Fibroblast of villous mesenchyme (primary cell): ENCODE measurements around the gene TULP4. TPM values are rescaled to one million over a fixed set of nuclear protein-coding genes. Genes with fewer than 3 reads are reported as not detected.

Source experiments
- DNase-seq: peaks from one replicate; pipeline ENCODE4 v3.0.0-alpha.2; 2010; ENCODE audit warnings: low read depth
- H3K4me3 ChIP-seq: 2 replicates; pipeline ENCODE4 v1.5.1; 2011; ENCODE audit warnings: low read depth, mild to moderate bottlenecking, low read length
- total RNA-seq: library from RNA; depleted of rRNA; stranded (reverse); fragments of >200 nt; gene quantifications from 2 replicates; pipeline ENCODE4 v1.2.3, GENCODE V29; 2012
- TF ChIP-seq, protein P1 (sequence below): IDR thresholded peaks from 2 replicates; pipeline ENCODE4 v1.5.1; 2012; ENCODE audit warnings: low read depth, mild to moderate bottlenecking, low read length; ENCODE audit not compliant: insufficient read depth

The TULP4 gene
- total RNA-seq, 1 donor: 120 TPM

DNA sequence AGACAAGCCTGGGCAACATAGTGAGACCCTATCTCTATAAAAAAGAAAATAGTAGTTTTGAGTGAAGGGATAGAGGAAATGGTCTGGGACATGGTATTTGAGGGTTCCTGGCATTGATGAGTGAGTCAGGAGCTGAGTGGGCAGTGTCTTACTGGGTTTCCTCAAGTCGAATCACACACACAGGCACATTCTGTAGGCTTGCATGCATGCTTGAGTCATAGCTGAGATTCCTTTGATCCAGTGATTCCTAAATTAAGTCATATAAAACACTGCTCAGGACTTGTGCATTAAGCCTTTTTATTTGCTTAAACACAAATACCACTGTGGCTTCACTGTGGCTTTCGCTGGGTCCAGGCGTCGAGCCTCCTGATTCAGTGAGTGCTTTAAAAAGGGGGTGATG lies 175.8 kb downstream of the TULP4 start:
- no peak overlapping the region for H3K4me3 ChIP-seq
- TF ChIP-seq, protein P1, sequence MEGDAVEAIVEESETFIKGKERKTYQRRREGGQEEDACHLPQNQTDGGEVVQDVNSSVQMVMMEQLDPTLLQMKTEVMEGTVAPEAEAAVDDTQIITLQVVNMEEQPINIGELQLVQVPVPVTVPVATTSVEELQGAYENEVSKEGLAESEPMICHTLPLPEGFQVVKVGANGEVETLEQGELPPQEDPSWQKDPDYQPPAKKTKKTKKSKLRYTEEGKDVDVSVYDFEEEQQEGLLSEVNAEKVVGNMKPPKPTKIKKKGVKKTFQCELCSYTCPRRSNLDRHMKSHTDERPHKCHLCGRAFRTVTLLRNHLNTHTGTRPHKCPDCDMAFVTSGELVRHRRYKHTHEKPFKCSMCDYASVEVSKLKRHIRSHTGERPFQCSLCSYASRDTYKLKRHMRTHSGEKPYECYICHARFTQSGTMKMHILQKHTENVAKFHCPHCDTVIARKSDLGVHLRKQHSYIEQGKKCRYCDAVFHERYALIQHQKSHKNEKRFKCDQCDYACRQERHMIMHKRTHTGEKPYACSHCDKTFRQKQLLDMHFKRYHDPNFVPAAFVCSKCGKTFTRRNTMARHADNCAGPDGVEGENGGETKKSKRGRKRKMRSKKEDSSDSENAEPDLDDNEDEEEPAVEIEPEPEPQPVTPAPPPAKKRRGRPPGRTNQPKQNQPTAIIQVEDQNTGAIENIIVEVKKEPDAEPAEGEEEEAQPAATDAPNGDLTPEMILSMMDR: no peak
- peak; percentile 78 for DNase-seq

DNA sequence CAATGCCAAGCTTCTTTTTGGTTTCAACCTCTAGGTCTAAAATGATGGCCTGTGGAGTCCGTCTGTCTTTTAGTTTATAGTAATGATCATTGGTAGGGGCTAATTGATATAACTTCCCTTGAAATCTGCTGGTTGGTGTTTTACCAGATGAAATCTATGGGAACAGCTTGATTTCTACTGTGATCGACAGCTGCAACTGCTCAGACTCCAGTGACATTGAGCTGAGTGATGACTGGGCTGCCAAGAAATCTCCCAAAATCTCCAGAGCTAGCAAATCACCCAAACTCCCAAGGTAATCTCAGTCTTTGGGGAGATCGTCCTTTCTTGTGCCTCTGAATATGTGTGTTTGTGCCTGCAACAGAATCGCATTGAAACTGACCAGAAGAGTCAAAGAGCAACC lies 177.2 kb downstream of the TULP4 start:
- no peak overlapping the region for H3K4me3 ChIP-seq
- no peak for DNase-seq
- TF ChIP-seq, protein P1: no peak

DNA sequence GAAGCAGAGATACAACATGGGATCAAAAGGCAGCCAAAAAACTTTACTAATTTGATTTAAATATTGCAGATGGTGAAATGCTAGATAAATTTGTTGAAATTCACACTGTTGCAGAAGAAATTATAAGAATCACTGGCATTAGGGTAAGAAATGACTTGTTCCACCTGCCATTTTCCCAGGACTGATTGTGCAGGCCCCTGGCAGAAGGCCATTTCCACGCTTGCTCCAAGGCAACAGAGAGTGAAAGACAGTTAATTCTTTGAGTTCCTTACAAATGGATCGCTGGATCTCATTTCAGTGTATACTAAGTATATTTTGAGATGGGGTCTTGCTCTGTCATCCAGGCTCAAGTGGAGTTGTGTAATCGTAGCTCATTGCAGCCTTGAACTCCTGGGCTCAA lies 180.6 kb downstream of the TULP4 start:
- TF ChIP-seq, protein P1: no peak
- DNase-seq: no peak
- no peak overlapping the region for H3K4me3 ChIP-seq

DNA sequence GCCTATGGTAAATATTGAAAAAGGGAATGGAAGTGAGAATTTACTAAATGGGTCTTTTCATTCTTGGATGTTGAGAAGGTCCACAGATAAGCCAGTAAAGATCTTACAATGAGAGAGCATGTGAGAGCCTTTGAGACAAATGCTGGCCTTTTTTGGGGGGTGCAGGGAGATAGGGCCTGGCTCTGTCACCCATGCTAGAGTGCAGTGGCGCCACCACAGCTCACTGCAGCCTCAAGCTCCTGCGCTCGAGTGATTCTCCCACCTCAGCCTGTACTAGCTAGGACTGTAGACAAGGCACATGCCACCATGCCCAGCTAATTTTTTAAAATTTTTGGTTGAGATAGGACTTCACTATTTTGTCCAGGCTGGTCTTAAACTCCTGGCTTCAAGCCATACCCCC lies 184.4 kb downstream of the TULP4 start:
- no peak for DNase-seq
- H3K4me3 ChIP-seq: no peak overlapping the region
- TF ChIP-seq, protein P1: no peak

DNA sequence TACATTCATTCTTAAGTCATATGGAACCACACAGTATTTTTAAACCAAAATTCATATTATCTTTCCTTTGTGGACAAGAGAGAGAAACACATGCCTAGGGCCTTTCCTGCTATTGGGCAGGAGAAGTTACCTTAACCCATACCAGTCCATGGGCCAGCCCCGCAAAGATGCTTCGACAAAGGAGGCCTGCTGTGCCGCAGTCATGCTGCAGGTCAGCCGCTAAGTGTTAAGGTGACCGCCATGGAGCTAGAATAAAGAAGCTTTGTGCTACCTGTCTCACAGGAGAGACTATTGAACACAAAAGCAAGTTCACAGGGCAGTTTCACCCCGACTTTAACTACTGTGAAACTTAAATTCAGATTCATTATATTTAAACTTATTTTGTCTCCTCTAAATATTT lies 185.4 kb downstream of the TULP4 start:
- no peak overlapping the region for H3K4me3 ChIP-seq
- TF ChIP-seq, protein P1: no peak
- no peak for DNase-seq

DNA sequence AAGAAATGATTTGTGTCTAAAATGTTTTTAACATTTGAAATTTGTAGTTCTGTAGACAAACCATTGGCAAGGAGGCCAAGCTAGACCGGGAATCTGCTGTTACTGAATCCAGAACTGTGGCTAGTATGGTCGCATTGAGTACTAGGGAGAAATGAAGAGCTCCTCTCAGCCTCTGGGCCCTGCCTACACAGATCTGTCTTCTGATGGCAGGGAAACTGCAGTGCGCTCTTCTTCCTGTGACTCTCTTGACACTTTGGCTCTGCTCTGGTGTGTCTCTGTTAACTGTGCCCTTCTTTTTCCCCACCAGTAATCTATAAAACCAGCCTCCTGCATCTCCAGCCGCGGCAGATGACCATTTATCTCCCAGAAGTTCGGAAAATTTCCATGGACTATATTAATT lies 186.1 kb downstream of the TULP4 start:
- H3K4me3 ChIP-seq: no peak overlapping the region
- TF ChIP-seq, protein P1: no peak
- no peak for DNase-seq

DNA sequence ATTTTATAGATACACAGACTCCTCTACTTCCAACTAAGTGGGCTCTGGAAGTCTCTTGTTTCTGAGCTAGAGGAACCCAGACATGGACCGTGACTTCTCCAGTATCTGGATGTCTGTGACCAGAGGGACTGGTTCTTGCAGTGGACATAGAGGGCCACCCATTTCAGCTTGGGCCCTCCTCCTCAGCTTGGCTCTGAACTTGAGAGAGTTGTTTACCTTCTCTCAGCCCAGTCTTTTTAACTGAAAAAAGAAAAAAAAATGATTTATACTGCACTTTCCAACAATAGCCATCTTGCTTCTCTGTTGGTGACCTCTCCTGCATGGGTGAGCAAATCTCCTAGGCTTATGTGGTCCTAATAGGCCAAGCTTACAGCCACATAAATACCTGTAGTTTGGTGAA lies 187.3 kb downstream of the TULP4 start:
- DNase-seq: no peak
- TF ChIP-seq, protein P1: no peak
- no peak overlapping the region for H3K4me3 ChIP-seq
